Purkinje cell (primary cell): ENCODE results near the gene GIMAP2. TPM values are rescaled to one million over a fixed set of nuclear protein-coding genes. Genes with fewer than 3 reads are reported as not detected.

Source experiments
- polyA plus RNA-seq: library from polyadenylated mRNA; unstranded; fragments of >200 nt; fragmentation: Nextera tagmentation; gene quantifications from 2 replicates; pipeline ENCODE4 v1.2.1, GENCODE V29; 2014

The GIMAP2 gene
- 0.50 and 1.0 TPM in 2 replicates for polyA plus RNA-seq

GRCh38 chr7:150685219-150686029 is at the start of gene GIMAP2:
GIMAP2 (plus strand) TSS chr7:150685706; CDS start chr7:150687060, 1,354 bp downstream.

GRCh38 chr7:150716368-150716767 is 30.9 kb downstream of the GIMAP2 start, which contains the start of gene GIMAP1:
GIMAP1 (plus strand) TSS chr7:150716613; CDS start chr7:150719048, 2,435 bp downstream.

GRCh38 chr7:150737265-150738055 is 52.0 kb downstream of the GIMAP2 start, which contains the start of gene GIMAP5:
GIMAP5 (plus strand) TSS chr7:150737418; CDS start chr7:150740885, 3,467 bp downstream.

Other genes starting within 250 kb of the GIMAP2 start
- gene GIMAP8, start 235.1 kb upstream of the GIMAP2 start, polyA plus RNA-seq, result 0.38 TPM in 1 of 2 replicates, not detected in the other
- 0.25 and 1.0 TPM in 2 replicates for gene GIMAP7, start 170.8 kb upstream of the GIMAP2 start, polyA plus RNA-seq
- gene GIMAP4, start 118.3 kb upstream of the GIMAP2 start, polyA plus RNA-seq, result 0.19 TPM in 1 of 2 replicates, not detected in the other
- gene GIMAP6, start 53.3 kb upstream of the GIMAP2 start, polyA plus RNA-seq, result not detected in 2 replicates
- not detected in 2 replicates for gene GIMAP1, start 30.9 kb downstream of the GIMAP2 start, polyA plus RNA-seq
- gene GIMAP5, start 51.7 kb downstream of the GIMAP2 start, polyA plus RNA-seq, result 1.3 TPM in 1 of 2 replicates, not detected in the other
- gene TMEM176B, start 114.7 kb downstream of the GIMAP2 start, polyA plus RNA-seq, result 2.5 TPM in 1 of 2 replicates, not detected in the other
- gene TMEM176A, start 115.1 kb downstream of the GIMAP2 start, polyA plus RNA-seq, result 1.2 TPM in 1 of 2 replicates, not detected in the other
- gene AOC1, start 166.8 kb downstream of the GIMAP2 start, polyA plus RNA-seq, result not detected in 2 replicates